GM12875 (cell line): ENCODE data around the gene PWWP2B.

ENCODE experiments used
- H3K4me3 ChIP-seq: one replicate; pipeline ENCODE4 v1.5.1; 2011; ENCODE audit warnings: low read depth, low read length, control low read depth
- CTCF ChIP-seq: IDR thresholded peaks from 2 replicates; pipeline ENCODE4 v1.5.1; 2011; ENCODE audit warnings: low read depth, mild to moderate bottlenecking, control low read depth, inconsistent platforms, low read length, moderate library complexity, borderline replicate concordance; ENCODE audit not compliant: insufficient read depth

PWWP2B gene

GRCh38 chr10:132443605-132443982, 46.6 kb downstream of the PWWP2B start:
- peak; percentile 41; the same call in 1 of the 2 replicates for TF ChIP-seq CTCF
- no peak overlapping the region for H3K4me3 ChIP-seq

GRCh38 chr10:132443983-132444876, 47.2 kb downstream of the PWWP2B start:
- no peak overlapping the region for H3K4me3 ChIP-seq
- no peak for TF ChIP-seq CTCF

GRCh38 chr10:132444877-132445351, 47.9 kb downstream of the PWWP2B start:
- TF ChIP-seq CTCF: no peak
- no peak overlapping the region for H3K4me3 ChIP-seq

- no peak for TF ChIP-seq CTCF
- H3K4me3 ChIP-seq: no peak overlapping the region
Measured at GRCh38 chr10:132445516-132446194, 48.7 kb downstream of the PWWP2B start.

- TF ChIP-seq CTCF: no peak
- no peak overlapping the region for H3K4me3 ChIP-seq
Measured at GRCh38 chr10:132446195-132446581, 49.2 kb downstream of the PWWP2B start.

- TF ChIP-seq CTCF: peak; percentile 52
- no peak overlapping the region for H3K4me3 ChIP-seq
Measured at GRCh38 chr10:132446661-132447445, 49.9 kb downstream of the PWWP2B start.
